Ovary (tissue), 3 donors: ENCODE results near the gene ATG2A.

Experiments
- CTCF ChIP-seq, 3 donors: fragments of 450-650 bp in 2 of 3; fragments of 200-600 bp in 1 of 3; IDR thresholded peaks; one replicate each; pipeline versions ENCODE4 v1.5.1 to v1.8.0; 2016 to 2022; ENCODE audit warnings: antibody characterized with exemption in 3 of 3, mild to moderate bottlenecking in 1 of 3
- POLR2A ChIP-seq: fragments of 450-650 bp; IDR thresholded peaks from one replicate; pipeline ENCODE4 v1.6.1; 2017; ENCODE audit warnings: antibody characterized with exemption, mild to moderate bottlenecking, moderate library complexity
- donor health status: DM: no; HTN: no; CAD: no.

GRCh38 chr11:64947208-64947814 lies 30.3 kb upstream of the ATG2A start:
- no peak for TF ChIP-seq POLR2A
- TF ChIP-seq CTCF (IDR thresholded peaks at IDR 0.05) = no peak
